C4-2B (cell line): ENCODE measurements around the gene COPS2.

Experiments
- H3K27ac ChIP-seq: fragments of 450-650 bp; 2 replicates; pipeline ENCODE4 v1.5.1; 2017
- ZFX ChIP-seq: fragments of 450-650 bp; IDR thresholded peaks from 2 replicates; pipeline ENCODE4 v1.6.1; 2017
- TF ChIP-seq, protein P1 (sequence below): fragments of 450-650 bp; conservative IDR thresholded peaks from 2 replicates; pipeline ENCODE4 v1.5.1; 2017; ENCODE audit warnings: mild to moderate bottlenecking

Gene COPS2

GRCh38 chr15:49082960-49083359, 72.4 kb downstream of the COPS2 start:
- TF ChIP-seq ZFX, result no peak
- TF ChIP-seq, protein P1, sequence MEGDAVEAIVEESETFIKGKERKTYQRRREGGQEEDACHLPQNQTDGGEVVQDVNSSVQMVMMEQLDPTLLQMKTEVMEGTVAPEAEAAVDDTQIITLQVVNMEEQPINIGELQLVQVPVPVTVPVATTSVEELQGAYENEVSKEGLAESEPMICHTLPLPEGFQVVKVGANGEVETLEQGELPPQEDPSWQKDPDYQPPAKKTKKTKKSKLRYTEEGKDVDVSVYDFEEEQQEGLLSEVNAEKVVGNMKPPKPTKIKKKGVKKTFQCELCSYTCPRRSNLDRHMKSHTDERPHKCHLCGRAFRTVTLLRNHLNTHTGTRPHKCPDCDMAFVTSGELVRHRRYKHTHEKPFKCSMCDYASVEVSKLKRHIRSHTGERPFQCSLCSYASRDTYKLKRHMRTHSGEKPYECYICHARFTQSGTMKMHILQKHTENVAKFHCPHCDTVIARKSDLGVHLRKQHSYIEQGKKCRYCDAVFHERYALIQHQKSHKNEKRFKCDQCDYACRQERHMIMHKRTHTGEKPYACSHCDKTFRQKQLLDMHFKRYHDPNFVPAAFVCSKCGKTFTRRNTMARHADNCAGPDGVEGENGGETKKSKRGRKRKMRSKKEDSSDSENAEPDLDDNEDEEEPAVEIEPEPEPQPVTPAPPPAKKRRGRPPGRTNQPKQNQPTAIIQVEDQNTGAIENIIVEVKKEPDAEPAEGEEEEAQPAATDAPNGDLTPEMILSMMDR, result no peak
- H3K27ac ChIP-seq, result no peak overlapping the region

GRCh38 chr15:49079340-49080039, 75.9 kb downstream of the COPS2 start:
- TF ChIP-seq ZFX, result no peak
- TF ChIP-seq, protein P1, result no peak
- no peak overlapping the region; the same call in 1 of the 2 replicates for H3K27ac ChIP-seq

GRCh38 chr15:49075881-49076280, 79.5 kb downstream of the COPS2 start:
- no peak for TF ChIP-seq ZFX
- TF ChIP-seq, protein P1, result no peak

DNA sequence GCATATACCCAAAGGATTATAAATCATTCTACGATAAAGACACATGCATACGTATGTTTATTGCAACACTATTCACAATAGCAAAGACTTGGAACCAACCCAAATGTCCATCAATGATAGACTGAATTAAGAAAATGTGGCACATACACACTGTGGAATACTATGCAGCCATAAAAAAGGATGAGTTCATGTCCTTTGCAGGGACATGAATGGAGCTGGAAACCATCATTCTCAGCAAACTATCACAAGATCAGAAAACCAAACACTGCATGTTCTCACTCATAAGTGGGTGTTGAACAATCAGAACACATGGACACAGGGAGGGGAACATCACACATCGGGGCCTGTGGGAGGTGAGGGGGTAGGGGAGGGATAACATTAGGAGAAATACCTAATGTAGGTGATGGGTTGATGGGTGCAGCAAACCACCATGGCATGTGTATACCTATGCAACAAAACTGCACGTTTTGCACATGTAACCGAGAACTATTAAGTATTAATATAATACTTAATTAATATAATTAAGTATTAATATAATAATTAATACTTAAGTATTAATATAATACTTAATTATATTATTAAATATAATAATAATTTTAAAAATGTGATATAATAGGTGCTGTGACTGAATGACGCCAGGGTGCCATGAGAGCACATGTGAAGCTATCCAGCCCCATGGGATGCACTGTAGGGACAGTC, 80.7 kb downstream of the COPS2 start:
- H3K27ac ChIP-seq, result peak overlapping the region; percentile 34; the same call in 1 of the 2 replicates

More at GRCh38 chr15:49075881-49076280, 79.5 kb downstream of the COPS2 start:
- H3K27ac ChIP-seq, result peak overlapping the region; percentile 63; the same call in 1 of the 2 replicates
